GM12878 (cell line): ENCODE results near the gene CHTOP. TPM values are rescaled to one million over a fixed set of nuclear protein-coding genes. Genes with fewer than 3 reads are reported as not detected.

Experiments used
- ATAC-seq: fragments of 200-7000 bp; cut with Tn5 transposase; 3 replicates; pipeline ENCODE4 v1.9.1; 2020; ENCODE audit warnings: mild to moderate bottlenecking, moderate library complexity
- BruUV-seq: library from RNA; stranded (reverse); fragments of 400-500 nt; replicated peaks from 2 replicates; lab custom pipeline; 2021; lab: Mats Ljungman, UMichigan
- CTCF ChIA-PET: fragments of 300-600 bp; sonication (Branson Sonifier 250); formaldehyde crosslinking; extraction: SDS; loops from one replicate; lab custom pipeline; 2021; ENCODE audit warnings: inconsistent platforms; lab: Yijun Ruan, JAX
- POLR2A ChIA-PET: fragments of 350-600 bp; formaldehyde crosslinking; extraction: SDS; loops from one replicate; lab custom pipeline; 2021; ENCODE audit warnings: inconsistent platforms; lab: Charles Lee
- RAD21 ChIA-PET: fragments of 300-600 bp; sonication (Branson Sonifier 250); formaldehyde crosslinking; loops from one replicate; lab custom pipeline; 2023; ENCODE audit warnings: antibody characterized with exemption; ENCODE audit not compliant: unreplicated experiment; lab: Charles Lee
- SMC1A ChIA-PET: fragments of 300-600 bp; sonication (Branson Sonifier 250); formaldehyde crosslinking; loops from one replicate; lab custom pipeline; 2023; ENCODE audit not compliant: unreplicated experiment, uncharacterized antibody; lab: Charles Lee
- DNase-seq: peaks from one replicate; pipeline ENCODE4 v3.0.0-alpha.2; 2011; ENCODE audit warnings: low read depth, low spot score
- FAIRE-seq: peaks from 3 replicates; lab custom pipeline; 2011; peaks lifted over from hg19 to GRCh38; lab: Jason Lieb, UNC
- H2AFZ ChIP-seq: 2 replicates; pipeline ENCODE4 v1.6.0; 2011; ENCODE audit warnings: low read depth, low read length, control low read depth; ENCODE audit not compliant: control insufficient read depth
- H3K27ac ChIP-seq: 2 replicates; pipeline ENCODE4 v1.5.1; 2011; ENCODE audit warnings: control low read depth; ENCODE audit not compliant: control insufficient read depth, insufficient read depth
- H3K27me3 ChIP-seq, 2 experiments: replicated peaks in 1 of 2; 2 replicates each; pipeline versions ENCODE4 v1.6.0 to v1.6.1; 2011; ENCODE audit warnings: low read length in 1 of 2; ENCODE audit not compliant: control insufficient read depth in 2 of 2, insufficient read depth in 2 of 2
- H3K36me3 ChIP-seq, 2 experiments: 2 replicates each; pipeline ENCODE4 v1.5.1; 2011; ENCODE audit warnings: low read length in 1 of 2; ENCODE audit not compliant: control insufficient read depth in 2 of 2, insufficient read depth in 2 of 2
- H3K4me1 ChIP-seq: 2 replicates; pipeline ENCODE4 v1.6.1; 2011; ENCODE audit warnings: mild to moderate bottlenecking, low read length, moderate library complexity, mixed read lengths; ENCODE audit not compliant: control insufficient read depth, insufficient read depth
- H3K4me2 ChIP-seq: 2 replicates; pipeline ENCODE4 v1.6.0; 2011; ENCODE audit warnings: control low read depth; ENCODE audit not compliant: control insufficient read depth, insufficient read depth
- H3K4me3 ChIP-seq: fragments of 200-600 bp; sonication (generic); 2 replicates; pipeline ENCODE4 v1.5.1; 2016
- H3K79me2 ChIP-seq: 2 replicates; pipeline ENCODE4 v1.6.0; 2011; ENCODE audit warnings: low read length; ENCODE audit not compliant: control insufficient read depth, insufficient read depth
- H3K9ac ChIP-seq: 2 replicates; pipeline ENCODE4 v1.8.0; 2011; ENCODE audit warnings: low read length, control low read depth, mixed read lengths; ENCODE audit not compliant: control insufficient read depth, insufficient read depth
- H3K9me3 ChIP-seq: replicated peaks from 3 replicates; pipeline ENCODE4 v1.5.1; 2011; ENCODE audit warnings: mild to moderate bottlenecking, low read length; ENCODE audit not compliant: control insufficient read depth, insufficient read depth
- H4K20me1 ChIP-seq: 2 replicates; pipeline ENCODE4 v1.6.0; 2011; ENCODE audit not compliant: control insufficient read depth, insufficient read depth
- CBFB ChIP-seq: IDR thresholded peaks from 2 replicates; pipeline ENCODE4 v1.6.1; 2016; ENCODE audit warnings: antibody characterized with exemption, low read depth
- CHD1 ChIP-seq: IDR thresholded peaks from 2 replicates; pipeline ENCODE4 v1.6.1; 2012; ENCODE audit warnings: low read depth, low read length, improper control_type of control experiment
- FOXK2 ChIP-seq: fragments of 450-650 bp; IDR thresholded peaks from 2 replicates; pipeline ENCODE4 v1.6.1; 2017; ENCODE audit warnings: mild to moderate bottlenecking, moderate library complexity
- IKZF1 ChIP-seq: fragments of 450-650 bp; conservative IDR thresholded peaks from 2 replicates; pipeline ENCODE4 v1.6.1; 2017; ENCODE audit warnings: antibody characterized with exemption, mild to moderate bottlenecking
- POLR2A ChIP-seq: IDR thresholded peaks from 2 replicates; pipeline ENCODE4 v1.6.1; 2011; ENCODE audit warnings: low read depth, mild to moderate bottlenecking, low read length
- RBBP5 ChIP-seq: fragments of 200-600 bp; sonication (generic); conservative IDR thresholded peaks from 2 replicates; pipeline ENCODE4 v1.6.1; 2016
- SUZ12 ChIP-seq: fragments of 200-600 bp; sonication (generic); IDR thresholded peaks from one replicate; pipeline ENCODE4 v1.6.1; 2018; ENCODE audit warnings: antibody characterized with exemption, mild to moderate bottlenecking; ENCODE audit not compliant: unreplicated experiment
- YBX1 ChIP-seq: fragments of 450-650 bp; IDR thresholded peaks from 2 replicates; pipeline ENCODE4 v1.6.1; 2016; ENCODE audit warnings: antibody characterized with exemption
- ZNF207 ChIP-seq: fragments of 450-650 bp; IDR thresholded peaks from 2 replicates; pipeline ENCODE4 v1.6.1; 2014; ENCODE audit warnings: antibody characterized with exemption, mild to moderate bottlenecking, borderline replicate concordance
- WGBS: methylation state at CpG from one replicate; pipeline ENCODE4 v1.1.6; 2016; ENCODE audit warnings: low lambda C conversion rate; ENCODE audit not compliant: insufficient replicate concordance, insufficient coverage; ENCODE audit errors: missing lambda C conversion rate; 5-methylcytosine and 5-hydroxymethylcytosine counted together
- in situ Hi-C: fragments of 300-500 bp; cut with MboI; formaldehyde crosslinking; loops from 9 replicates; pipeline ENCODE4 v1.14.3; 2018; ENCODE audit warnings: mixed read lengths
- intact Hi-C: fragments of 100-400 bp; cut with micrococcal nuclease; formaldehyde crosslinking; loops from one replicate; pipeline ENCODE4 v1.14.2; 2022; ENCODE audit not compliant: unreplicated experiment
- polyA plus RNA-seq, 11 experiments: library from polyadenylated mRNA; depleted of rRNA in 4 of 11; unstranded in 6 of 11; stranded (reverse) in 5 of 11; fragments of >200 nt; fragmentation: Nextera tagmentation in 4 of 11; fragmentation: Illumina TruSeq in 1 of 11; extraction: Ambion mirVana in 4 of 11; extraction: Trizol in 1 of 11; gene quantifications; 1 replicate in 1 of 11; 2 replicates in 10 of 11; pipeline versions ENCODE4 v1.2.1 to v1.2.3, GENCODE V29; 2011 to 2016; ENCODE audit warnings: inconsistent platforms in 2 of 11, missing spikeins in 2 of 11, low read depth in 1 of 11
- total RNA-seq, 4 experiments: library from RNA; depleted of rRNA in 3 of 4; stranded (reverse); fragments of >200 nt in 3 of 4; fragmentation: Illumina TruSeq in 1 of 4; extraction: Trizol in 1 of 4; gene quantifications; 2 replicates each; pipeline versions ENCODE4 v1.2.1 to v1.2.3, GENCODE V29; 2013 to 2021
- TF ChIP-seq, protein P1 (sequence below): fragments of 150-350 bp; IDR thresholded peaks from 2 replicates; pipeline ENCODE4 v1.6.1; 2014; ENCODE audit warnings: mild to moderate bottlenecking, low read depth, low read length
- TF ChIP-seq, protein P2 (sequence below): fragments of 450-650 bp; IDR thresholded peaks from 2 replicates; pipeline ENCODE4 v1.6.1; 2016; ENCODE audit warnings: mild to moderate bottlenecking
- TF ChIP-seq, protein P3 (sequence below): fragments of 450-650 bp; IDR thresholded peaks from 2 replicates; pipeline ENCODE4 v1.6.1; 2017; ENCODE audit warnings: mild to moderate bottlenecking, low read depth, inconsistent platforms; ENCODE audit not compliant: poor library complexity, severe bottlenecking

CHTOP gene
- total and polyA plus RNA-seq, 10 of the 15 experiments (the other 5 are each of a cell fraction or from before 2014, with no cell fraction given), result 8.4 to 93.8 (median 52.3) TPM

DNA sequence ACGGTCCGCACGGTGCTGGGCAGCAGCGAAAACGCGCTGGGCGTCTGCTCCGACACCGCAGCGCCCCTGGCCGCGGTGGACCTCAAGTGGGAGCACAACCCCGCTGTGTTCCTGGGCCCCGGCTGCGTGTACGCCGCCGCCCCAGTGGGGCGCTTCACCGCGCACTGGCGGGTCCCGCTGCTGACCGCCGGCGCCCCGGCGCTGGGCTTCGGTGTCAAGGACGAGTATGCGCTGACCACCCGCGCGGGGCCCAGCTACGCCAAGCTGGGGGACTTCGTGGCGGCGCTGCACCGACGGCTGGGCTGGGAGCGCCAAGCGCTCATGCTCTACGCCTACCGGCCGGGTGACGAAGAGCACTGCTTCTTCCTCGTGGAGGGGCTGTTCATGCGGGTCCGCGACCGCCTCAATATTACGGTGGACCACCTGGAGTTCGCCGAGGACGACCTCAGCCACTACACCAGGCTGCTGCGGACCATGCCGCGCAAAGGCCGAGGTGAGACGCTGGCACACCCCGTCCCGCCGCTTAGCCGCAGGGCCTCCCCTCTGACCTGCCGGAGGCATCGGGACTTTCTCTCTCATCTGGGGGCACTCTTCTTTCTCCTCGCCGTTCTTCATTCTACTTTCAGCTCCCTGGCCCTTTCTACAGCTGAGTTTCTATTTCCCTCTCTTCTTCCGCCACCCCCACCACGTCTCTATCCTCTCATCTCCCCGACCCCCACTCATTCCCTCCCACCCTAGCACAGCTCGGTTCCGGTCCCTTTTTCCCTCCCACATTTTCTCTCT lies 45.7 kb downstream of the CHTOP start (continued):
- TF ChIP-seq, protein P1, sequence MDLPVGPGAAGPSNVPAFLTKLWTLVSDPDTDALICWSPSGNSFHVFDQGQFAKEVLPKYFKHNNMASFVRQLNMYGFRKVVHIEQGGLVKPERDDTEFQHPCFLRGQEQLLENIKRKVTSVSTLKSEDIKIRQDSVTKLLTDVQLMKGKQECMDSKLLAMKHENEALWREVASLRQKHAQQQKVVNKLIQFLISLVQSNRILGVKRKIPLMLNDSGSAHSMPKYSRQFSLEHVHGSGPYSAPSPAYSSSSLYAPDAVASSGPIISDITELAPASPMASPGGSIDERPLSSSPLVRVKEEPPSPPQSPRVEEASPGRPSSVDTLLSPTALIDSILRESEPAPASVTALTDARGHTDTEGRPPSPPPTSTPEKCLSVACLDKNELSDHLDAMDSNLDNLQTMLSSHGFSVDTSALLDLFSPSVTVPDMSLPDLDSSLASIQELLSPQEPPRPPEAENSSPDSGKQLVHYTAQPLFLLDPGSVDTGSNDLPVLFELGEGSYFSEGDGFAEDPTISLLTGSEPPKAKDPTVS, result no peak
- TF ChIP-seq, protein P2, sequence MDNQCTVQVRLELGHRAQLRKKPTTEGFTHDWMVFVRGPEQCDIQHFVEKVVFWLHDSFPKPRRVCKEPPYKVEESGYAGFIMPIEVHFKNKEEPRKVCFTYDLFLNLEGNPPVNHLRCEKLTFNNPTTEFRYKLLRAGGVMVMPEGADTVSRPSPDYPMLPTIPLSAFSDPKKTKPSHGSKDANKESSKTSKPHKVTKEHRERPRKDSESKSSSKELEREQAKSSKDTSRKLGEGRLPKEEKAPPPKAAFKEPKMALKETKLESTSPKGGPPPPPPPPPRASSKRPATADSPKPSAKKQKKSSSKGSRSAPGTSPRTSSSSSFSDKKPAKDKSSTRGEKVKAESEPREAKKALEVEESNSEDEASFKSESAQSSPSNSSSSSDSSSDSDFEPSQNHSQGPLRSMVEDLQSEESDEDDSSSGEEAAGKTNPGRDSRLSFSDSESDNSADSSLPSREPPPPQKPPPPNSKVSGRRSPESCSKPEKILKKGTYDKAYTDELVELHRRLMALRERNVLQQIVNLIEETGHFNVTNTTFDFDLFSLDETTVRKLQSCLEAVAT, result 0 out of 2 replicates have a peak, but pooled peaks have one; percentile 34
- peak; percentile 76 for TF ChIP-seq IKZF1

DNA sequence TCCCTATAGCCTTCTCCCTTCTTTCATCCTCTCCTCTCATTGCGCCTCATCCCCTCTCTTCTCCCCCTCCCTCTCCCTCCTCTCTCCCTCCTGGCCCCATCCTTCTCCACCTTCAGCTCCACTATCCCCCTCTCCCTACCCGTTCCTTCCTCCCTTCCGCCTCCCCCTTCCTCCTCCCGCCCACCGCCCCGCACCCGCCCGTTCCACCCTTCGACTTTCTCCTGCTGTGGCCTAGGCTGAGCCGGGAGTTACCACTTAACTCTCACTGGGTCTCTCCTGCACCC lies 46.2 kb downstream of the CHTOP start:
- no peak overlapping the region for H2AFZ ChIP-seq
- no peaks in the 10 kb centered on the region for H3K79me2 ChIP-seq
- no CpG with 5 or more reads among the region's 10 CpGs for WGBS
- no TSS peak for BruUV-seq
- no peak overlapping the region for H3K4me2 ChIP-seq
- POLR2A ChIA-PET, result interaction anchor here (0.9 kb wide), 2 partner anchors 68 to 112 kb away, joined by 3 to 9 read pairs; no protein-coding TSS in a partner anchor
- RAD21 ChIA-PET, result interaction anchor here (0.9 to 1.8 kb wide), 4 partner anchors 55 to 170 kb away, joined by 3 to 6 read pairs (median 3); no protein-coding TSS in a partner anchor
- no peaks in the 10 kb centered on the region; the same call in 2 of the 3 replicates for H3K9me3 ChIP-seq
- no peak for FAIRE-seq
- intact Hi-C loops, result no loop called here
- no peaks in the 10 kb centered on the region; the same call in 1 of the 2 replicates for H4K20me1 ChIP-seq
- H3K27me3 ChIP-seq, result peaks cover 14 to 23% of the 10 kb centered on the region in 2 experiments
- in situ Hi-C loops, result no loop called here
- no peak overlapping the region for H3K9ac ChIP-seq
- ATAC-seq, result no peak
- no peak overlapping the region for H3K27ac ChIP-seq
- DNase-seq, result no peak
- CTCF ChIA-PET, result interaction anchor here (0.6 to 6.9 kb wide), 8 partner anchors 23 to 173 kb away, joined by 3 to 84 read pairs (median 4); no protein-coding TSS in a partner anchor
- peaks cover 16% of the 10 kb centered on the region for H3K4me1 ChIP-seq
- H3K4me3 ChIP-seq, result no peak overlapping the region; the same call in 1 of the 2 replicates
- SMC1A ChIA-PET, result interaction anchor here (0.6 to 6.3 kb wide), 11 partner anchors 62 to 306 kb away, joined by 3 to 55 read pairs (median 4); partner anchors contain the start of gene RAB13
- no peaks in the 10 kb centered on the region for H3K36me3 ChIP-seq
- TF ChIP-seq YBX1 (no peak), RBBP5 (no peak), POLR2A (no peak), ZNF207 (no peak), CHD1 (no peak), CBFB (no peak), SUZ12 (no peak), FOXK2 (no peak)
- TF ChIP-seq, protein P3, sequence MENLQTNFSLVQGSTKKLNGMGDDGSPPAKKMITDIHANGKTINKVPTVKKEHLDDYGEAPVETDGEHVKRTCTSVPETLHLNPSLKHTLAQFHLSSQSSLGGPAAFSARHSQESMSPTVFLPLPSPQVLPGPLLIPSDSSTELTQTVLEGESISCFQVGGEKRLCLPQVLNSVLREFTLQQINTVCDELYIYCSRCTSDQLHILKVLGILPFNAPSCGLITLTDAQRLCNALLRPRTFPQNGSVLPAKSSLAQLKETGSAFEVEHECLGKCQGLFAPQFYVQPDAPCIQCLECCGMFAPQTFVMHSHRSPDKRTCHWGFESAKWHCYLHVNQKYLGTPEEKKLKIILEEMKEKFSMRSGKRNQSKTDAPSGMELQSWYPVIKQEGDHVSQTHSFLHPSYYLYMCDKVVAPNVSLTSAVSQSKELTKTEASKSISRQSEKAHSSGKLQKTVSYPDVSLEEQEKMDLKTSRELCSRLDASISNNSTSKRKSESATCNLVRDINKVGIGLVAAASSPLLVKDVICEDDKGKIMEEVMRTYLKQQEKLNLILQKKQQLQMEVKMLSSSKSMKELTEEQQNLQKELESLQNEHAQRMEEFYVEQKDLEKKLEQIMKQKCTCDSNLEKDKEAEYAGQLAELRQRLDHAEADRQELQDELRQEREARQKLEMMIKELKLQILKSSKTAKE, result no peak
- TF ChIP-seq, protein P1, result no peak
